GM12872 (cell line): ENCODE results near the gene MAPK7.

Experiments used
- CTCF ChIP-seq: IDR thresholded peaks from 3 replicates; pipeline ENCODE4 v1.5.1; 2011; ENCODE audit warnings: low read depth, mild to moderate bottlenecking, low read length, moderate library complexity; ENCODE audit not compliant: insufficient read depth

Gene MAPK7

GRCh38 chr17:19381741-19382444 lies 3.6 kb downstream of the MAPK7 start:
- TF ChIP-seq CTCF, result no peak

- no peak for TF ChIP-seq CTCF
Measured at GRCh38 chr17:19382531-19383444, 4.5 kb downstream of the MAPK7 start.

GRCh38 chr17:19383681-19384470 lies 5.6 kb downstream of the MAPK7 start:
- no peak for TF ChIP-seq CTCF

DNA sequence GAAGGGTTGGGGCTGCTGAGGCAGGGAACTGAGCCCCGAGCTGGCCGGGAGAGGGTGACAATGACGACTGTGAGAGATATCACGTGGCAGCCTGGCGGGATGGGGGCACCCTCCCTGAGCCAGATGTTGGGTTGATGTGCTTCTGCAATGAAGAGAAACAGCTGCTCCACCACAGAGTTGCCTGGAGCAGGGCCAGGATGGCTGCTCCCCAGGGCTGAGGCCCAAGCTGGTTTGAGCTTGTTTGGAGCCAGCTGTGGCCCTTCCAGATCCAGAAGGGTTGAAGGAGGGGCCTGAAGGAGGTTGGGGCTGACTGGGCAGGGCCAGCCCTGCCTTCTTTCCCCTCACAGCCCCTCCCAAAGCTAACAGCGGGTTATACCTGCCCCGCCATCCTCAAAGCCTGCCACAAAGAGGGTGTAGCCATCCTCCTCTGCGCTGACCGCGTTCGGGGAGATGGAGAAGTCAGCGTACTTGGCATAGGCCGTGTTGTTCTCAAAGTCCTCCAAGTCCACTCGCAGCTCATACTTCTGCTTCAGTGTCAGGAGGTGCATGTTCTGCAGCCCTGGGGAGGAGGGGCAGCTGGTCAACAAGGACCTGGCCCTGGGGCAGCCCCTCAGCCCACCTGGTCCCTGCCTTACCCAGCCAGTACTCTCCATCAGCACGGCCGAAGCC lies 6.6 kb downstream of the MAPK7 start:
- TF ChIP-seq CTCF, result no peak

GRCh38 chr17:19385521-19385983 lies 7.3 kb downstream of the MAPK7 start:
- no peak for TF ChIP-seq CTCF

DNA sequence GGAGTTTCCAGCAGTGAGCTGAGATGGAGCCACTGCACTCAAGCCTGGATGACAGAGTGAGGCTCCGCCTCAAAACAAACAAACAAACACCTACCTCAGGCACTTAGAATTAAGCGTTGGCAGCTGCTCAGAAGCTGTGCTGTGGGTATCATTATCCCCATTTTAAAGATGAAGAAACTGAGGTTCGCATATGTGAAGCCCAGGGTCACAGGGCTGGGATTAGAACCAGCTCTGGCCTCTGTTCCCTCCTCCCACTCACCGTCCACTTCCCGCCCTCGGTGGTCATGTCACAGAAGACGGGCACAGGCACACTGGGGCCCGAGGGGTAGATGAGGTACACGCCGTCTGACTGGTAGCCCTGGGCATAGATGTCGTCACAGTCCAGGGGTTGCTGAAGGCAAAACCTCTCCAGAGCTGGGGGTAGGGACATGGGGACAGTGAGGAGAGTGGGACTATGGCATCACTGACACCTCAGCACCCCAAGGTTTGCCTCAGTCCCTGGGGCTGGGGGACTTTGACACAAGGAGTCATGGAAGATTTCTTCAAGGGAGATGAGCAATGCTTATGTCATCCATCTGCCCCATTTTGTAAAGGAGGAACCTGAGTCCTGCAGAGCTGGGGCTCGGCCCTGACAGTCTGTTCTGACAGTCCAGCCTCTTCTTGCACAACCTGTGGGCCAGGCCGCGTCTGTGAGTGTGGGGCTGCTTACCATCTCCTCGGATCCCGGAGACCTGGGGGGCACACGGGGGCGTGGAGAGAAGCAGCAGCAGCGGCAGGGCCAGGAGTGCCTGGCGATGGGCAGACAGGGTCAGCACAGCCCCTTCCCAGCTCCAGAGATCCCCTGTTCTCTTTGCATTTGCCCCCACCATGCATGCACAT lies 8.0 kb downstream of the MAPK7 start:
- TF ChIP-seq CTCF, result no peak
